ENCODE results near the gene SUSD3.

GRCh38 chr9:93121316-93122241, 63.1 kb downstream of the SUSD3 start:
- TF ChIP-seq CTCF (IDR thresholded peaks at IDR 0.05; ENCODE audit: borderline replicate concordance, extremely low read depth, low read length, poor library complexity, severe bottlenecking): no peak
- no peak for TF ChIP-seq EZH2 (IDR thresholded peaks at IDR 0.05; ENCODE audit: borderline replicate concordance, low read depth, low read length, severe bottlenecking)
